Neural progenitor cell (in vitro differentiated cells): ENCODE measurements around the gene MOCOS.

Source experiments
- CTCF ChIP-seq: fragments of 200-600 bp; sonication (generic); IDR thresholded peaks from 2 replicates; pipeline ENCODE4 v1.5.1; 2017; ENCODE audit warnings: antibody characterized with exemption, mild to moderate bottlenecking
- EZH2phosphoT487 ChIP-seq: fragments of 200-600 bp; sonication (generic); IDR thresholded peaks from 2 replicates; pipeline ENCODE4 v1.6.1; 2017; ENCODE audit warnings: antibody characterized with exemption

- TF ChIP-seq CTCF (no peak), EZH2phosphoT487 (no peak)
These were observed 26.3 kb upstream of the MOCOS start for GRCh38 chr18:36160959-36161371.
